ENCODE data around the gene SLC44A5.

- TF ChIP-seq CTCF (IDR thresholded peaks at IDR 0.05) (no peak), POLR2A (IDR thresholded peaks at IDR 0.05) (no peak)
These were observed 272.1 kb downstream of the SLC44A5 start for GRCh38 chr1:75338616-75339483.
